K562 (cell line): ENCODE measurements around the gene FLAD1. TPM values are rescaled to one million over a fixed set of nuclear protein-coding genes. Genes with fewer than 3 reads are reported as not detected.

ENCODE experiments used
- ATAC-seq: fragments of 200-7000 bp; cut with Tn5 transposase; 3 replicates; pipeline ENCODE4 v1.9.1; 2020; ENCODE audit warnings: moderate library complexity
- BruUV-seq: library from RNA; stranded (reverse); fragments of 400-500 nt; replicated peaks from 2 replicates; lab custom pipeline; 2021; lab: Mats Ljungman, UMichigan
- CTCF ChIA-PET: fragments of 300-600 bp; formaldehyde crosslinking; extraction: SDS; loops from one replicate; lab custom pipeline; 2021; ENCODE audit warnings: low intra/inter-chr PET ratio; lab: Yijun Ruan, JAX
- POLR2A ChIA-PET: fragments of 300-600, 350-650 bp; sonication (Branson Sonifier 250); formaldehyde crosslinking; extraction: SDS; loops from one replicate; lab custom pipeline; 2021; ENCODE audit warnings: antibody characterized with exemption, inconsistent platforms; lab: Yijun Ruan, JAX
- DNase-seq, 4 experiments: peaks; one replicate each; pipeline versions ENCODE4 v3.0.0 to v3.0.0-alpha.2; 2011 to 2018; ENCODE audit warnings: low spot score in 3 of 4, mixed read lengths in 3 of 4; ENCODE audit errors: extremely low read depth in 1 of 4
- FAIRE-seq: peaks from 2 replicates; lab custom pipeline; 2011; peaks lifted over from hg19 to GRCh38; lab: Jason Lieb, UNC
- H2AFZ ChIP-seq: 2 replicates; pipeline ENCODE4 v1.6.0; 2011; ENCODE audit warnings: low read depth, low read length, control low read depth, inconsistent platforms
- H3K27ac ChIP-seq: fragments of 200-600 bp; 3 replicates; pipeline ENCODE4 v1.8.0; 2011; ENCODE audit warnings: low read depth, mild to moderate bottlenecking, control low read depth, inconsistent platforms, low read length, moderate library complexity, mixed read lengths; ENCODE audit errors: extremely low read depth
- H3K27me3 ChIP-seq, 2 experiments: fragments of 300-600 bp in 1 of 2; 2 replicates in 1 of 2; 3 replicates in 1 of 2; pipeline versions ENCODE4 v1.6.0 to v1.8.0; 2011; ENCODE audit warnings: inconsistent platforms in 2 of 2, low read length in 2 of 2, mild to moderate bottlenecking in 1 of 2, mixed read lengths in 1 of 2, moderate library complexity in 1 of 2; ENCODE audit not compliant: control insufficient read depth in 2 of 2, insufficient read depth in 2 of 2
- H3K36me3 ChIP-seq: fragments of 300-600 bp; 3 replicates; pipeline ENCODE4 v1.8.0; 2011; ENCODE audit warnings: mild to moderate bottlenecking, low read length, inconsistent platforms; ENCODE audit not compliant: control insufficient read depth, insufficient read depth
- H3K4me1 ChIP-seq, 2 experiments: fragments of 200-600 bp in 1 of 2; replicated peaks in 1 of 2; 2 replicates in 1 of 2; 3 replicates in 1 of 2; pipeline versions ENCODE4 v1.5.1 to v1.8.0; 2011; ENCODE audit warnings: inconsistent platforms in 2 of 2, low read length in 2 of 2, mild to moderate bottlenecking in 1 of 2, mixed read lengths in 1 of 2, moderate library complexity in 1 of 2; ENCODE audit not compliant: control insufficient read depth in 2 of 2, insufficient read depth in 2 of 2
- H3K4me2 ChIP-seq: 2 replicates; pipeline ENCODE4 v1.6.1; 2011; ENCODE audit warnings: low read length, control low read depth, inconsistent platforms, mixed read lengths; ENCODE audit not compliant: insufficient read depth
- H3K4me3 ChIP-seq: fragments of 200-600 bp; sonication (generic), shearing (Covaris generic); 2 replicates; pipeline ENCODE4 v1.5.1; 2016; ENCODE audit warnings: control low read depth, inconsistent platforms
- H3K79me2 ChIP-seq: fragments of 200-600 bp; 3 replicates; pipeline ENCODE4 v1.8.0; 2011; ENCODE audit warnings: low read length, inconsistent platforms; ENCODE audit not compliant: control insufficient read depth, insufficient read depth
- H3K9ac ChIP-seq, 2 experiments: 2 replicates each; pipeline versions ENCODE4 v1.6.0 to v1.6.1; 2011; ENCODE audit warnings: low read depth in 2 of 2, low read length in 2 of 2, control low read depth in 1 of 2, inconsistent platforms in 1 of 2, mild to moderate bottlenecking in 1 of 2, mixed read lengths in 1 of 2; ENCODE audit not compliant: insufficient read depth in 1 of 2
- H3K9me1 ChIP-seq: one replicate; pipeline ENCODE4 v1.6.0; 2011; ENCODE audit warnings: inconsistent platforms, mild to moderate bottlenecking, low read length, moderate library complexity; ENCODE audit not compliant: control insufficient read depth, insufficient read depth
- H3K9me3 ChIP-seq: replicated peaks from 2 replicates; pipeline ENCODE4 v1.5.1; 2011; ENCODE audit warnings: low read depth, low read length, inconsistent platforms; ENCODE audit not compliant: control insufficient read depth, insufficient read depth
- H4K20me1 ChIP-seq: replicated peaks from 2 replicates; pipeline ENCODE4 v1.6.1; 2011; ENCODE audit warnings: low read length, inconsistent platforms, mixed read lengths; ENCODE audit not compliant: control insufficient read depth, insufficient read depth
- AFF4 ChIP-seq: sonication (generic); formaldehyde crosslinking; IDR thresholded peaks from 2 replicates; pipeline ENCODE4 v1.8.0; 2023; ENCODE audit warnings: mild to moderate bottlenecking, missing genetic modification reagents
- CHD1 ChIP-seq: fragments of 200-600 bp; sonication (generic); IDR thresholded peaks from one replicate; pipeline ENCODE4 v1.6.1; 2012; ENCODE audit warnings: mild to moderate bottlenecking, moderate library complexity, low read length, inconsistent platforms
- CHD4 ChIP-seq: fragments of 200-600 bp; sonication (generic); IDR thresholded peaks from 3 replicates; pipeline ENCODE4 v1.6.1; 2012; ENCODE audit warnings: low read depth, mild to moderate bottlenecking, mixed read lengths, low read length, inconsistent platforms; ENCODE audit not compliant: insufficient read depth, insufficient replicate concordance, poor library complexity, severe bottlenecking
- FOXK2 ChIP-seq, 2 experiments: fragments of 450-650 bp; IDR thresholded peaks in 1 of 2; conservative IDR thresholded peaks in 1 of 2; 2 replicates each; pipeline ENCODE4 v1.6.1; 2016; ENCODE audit warnings: low read depth in 2 of 2, mild to moderate bottlenecking in 1 of 2
- IRF1 ChIP-seq: sonication (generic); formaldehyde crosslinking; IDR thresholded peaks from 2 replicates; pipeline ENCODE4 v1.8.0; 2022; ENCODE audit warnings: missing genetic modification reagents, mild to moderate bottlenecking, borderline replicate concordance
- NRF1 ChIP-seq, 2 experiments: fragments of 450-650 bp; IDR thresholded peaks in 1 of 2; conservative IDR thresholded peaks in 1 of 2; 2 replicates each; pipeline ENCODE4 v1.6.1; 2014; ENCODE audit warnings: mild to moderate bottlenecking in 2 of 2
- SIN3A ChIP-seq, 2 experiments: fragments of 150-350 bp in 1 of 2; IDR thresholded peaks; 2 replicates each; pipeline ENCODE4 v1.6.1; 2011 to 2016; ENCODE audit warnings: borderline replicate concordance in 2 of 2, low read depth in 2 of 2, low read length in 2 of 2, mild to moderate bottlenecking in 2 of 2, moderate library complexity in 2 of 2; ENCODE audit not compliant: control insufficient read depth in 1 of 2
- SMAD2 ChIP-seq: fragments of 150-350 bp; IDR thresholded peaks from 2 replicates; pipeline ENCODE4 v1.6.1; 2014; ENCODE audit warnings: low read depth, mild to moderate bottlenecking, low read length
- TEAD4 ChIP-seq, 2 experiments: sonication (generic) in 1 of 2; formaldehyde crosslinking in 1 of 2; IDR thresholded peaks; 2 replicates each; pipeline versions ENCODE4 v1.6.1 to v1.8.0; 2012 to 2022; ENCODE audit warnings: borderline replicate concordance in 1 of 2, inconsistent platforms in 1 of 2, low read length in 1 of 2, mild to moderate bottlenecking in 1 of 2, missing genetic modification reagents in 1 of 2
- ZNF197 ChIP-seq: fragments of 200-800 bp; sonication (Bioruptor generic); IDR thresholded peaks from 2 replicates; pipeline ENCODE4 v1.6.1; 2016; ENCODE audit warnings: low read depth, missing genetic modification characterization, missing compliant biosample characterization
- ZNF77 ChIP-seq: fragments of 250-450 bp; sonication (Bioruptor Pico); IDR thresholded peaks from 2 replicates; pipeline ENCODE4 v1.5.0; 2020
- WGBS: fragments of 100-300 bp; shearing (Covaris generic); methylation state at CpG from one replicate; pipeline ENCODE4 v1.1.6; 2016; ENCODE audit warnings: low coverage, mixed read lengths; ENCODE audit not compliant: insufficient coverage; ENCODE audit errors: missing lambda C conversion rate; 5-methylcytosine and 5-hydroxymethylcytosine counted together
- in situ Hi-C: fragments of 300-500 bp; cut with MboI; formaldehyde crosslinking; loops from 4 replicates; pipeline ENCODE4 v1.15.0; 2018; ENCODE audit warnings: inconsistent platforms, mixed read lengths
- intact Hi-C: fragments of 100-400 bp; cut with micrococcal nuclease; formaldehyde crosslinking; loops from 2 replicates; pipeline ENCODE4 v1.14.2; 2022
- polyA plus RNA-seq, 8 experiments: library from polyadenylated mRNA; depleted of rRNA in 4 of 8; stranded (reverse) in 5 of 8; unstranded in 3 of 8; fragments of >200 nt; fragmentation: Nextera tagmentation in 2 of 8; fragmentation: Illumina TruSeq in 1 of 8; extraction: Ambion mirVana in 2 of 8; extraction: Trizol in 1 of 8; gene quantifications; 2 replicates each; pipeline versions ENCODE4 v1.2.1 to v1.2.3, GENCODE V29; 2011 to 2014; ENCODE audit warnings: inconsistent platforms in 1 of 8, missing spikeins in 1 of 8
- total RNA-seq, 7 experiments: library from RNA; depleted of rRNA in 6 of 7; stranded (reverse); fragments of >200 nt in 6 of 7; fragmentation: Illumina TruSeq in 2 of 7; extraction: Trizol in 2 of 7; gene quantifications; 2 replicates each; pipeline versions ENCODE4 v1.2.1 to v1.2.3, GENCODE V29; 2011 to 2021; ENCODE audit warnings: low replicate concordance in 1 of 7

Gene FLAD1
- total and polyA plus RNA-seq, 9 of the 15 experiments (the other 6 are each of a cell fraction or from before 2014, with no cell fraction given) = 24.9 to 85.8 (median 67.0) TPM

- 0% methylated on average over 9 of the region's 11 CpGs for whole genome bisulfite sequencing
- Histone ChIP-seq H3K9ac (peak overlapping the region; percentile 89 to 96), H4K20me1 (peaks cover 3% of the 10 kb centered on the region; the same call in 1 of the 2 replicates), H2AFZ (peak overlapping the region; percentile 54; the same call in 1 of the 2 replicates), H3K4me2 (peak overlapping the region; percentile 98), H3K79me2 (peaks cover 45% of the 10 kb centered on the region), H3K9me1 (no peaks in the 10 kb centered on the region), H3K27ac (peak overlapping the region; percentile 97), H3K4me1 (peaks cover 32 to 65% of the 10 kb centered on the region in 2 experiments), H3K4me3 (peak overlapping the region; percentile 71), H3K9me3 (no peaks in the 10 kb centered on the region), H3K36me3 (peaks cover 20% of the 10 kb centered on the region; the same call in 2 of the 3 replicates), H3K27me3 (no peaks in the 10 kb centered on the region)
- ATAC-seq (no peak), DNase-seq (no peak), FAIRE-seq (no peak)
- TF ChIP-seq FOXK2 (conservative IDR thresholded peaks at IDR 0.05 in 1 of 2, IDR thresholded peaks at IDR 0.05 in 1 of 2; ENCODE audit: low read depth in 2 of 2) (no peak), AFF4 (peak; percentile 35; the same call in 1 of the 2 replicates), ZNF197 (CRISPR knock-in tag) (0 out of 2 replicates have a peak, but pooled peaks have one; percentile 16), CHD1 (peak; percentile 75), TEAD4 (IDR thresholded peaks at IDR 0.05; ENCODE audit: low read length) (0 out of 2 replicates have a peak, but pooled peaks have one; percentile 9), TEAD4 (CRISPR knock-in tag; IDR thresholded peaks at IDR 0.05; ENCODE audit: borderline replicate concordance) (no peak), IRF1 (CRISPR knock-in tag) (0 out of 2 replicates have a peak, but pooled peaks have one; percentile 15), SIN3A (IDR thresholded peaks at IDR 0.05; ENCODE audit: borderline replicate concordance in 2 of 2, control insufficient read depth in 1 of 2, low read depth in 2 of 2, low read length in 2 of 2) (peak in 1 of 2 experiments; percentile 29; a peak in 1 of 4 replicates), CHD4 (peak; percentile 67), SMAD2 (no peak), NRF1 (conservative IDR thresholded peaks at IDR 0.05 in 1 of 2, IDR thresholded peaks at IDR 0.05 in 1 of 2) (0 out of 4 replicates have a peak, but pooled peaks of 1 of the 2 experiments have one; percentile 5), ZNF77 (no peak)
- POLR2A ChIA-PET = interaction anchor here (0.6 to 1.7 kb wide), 13 partner anchors 9 to 1435 kb away, joined by 3 to 8 read pairs (median 3); partner anchors contain the start of gene PBXIP1
- no TSS peak for BruUV-seq
- intact Hi-C loops (loop anchor here (1.0 to 5.0 kb wide), 5 partner anchors 27 to 444 kb away; partner anchors contain the start of genes CKS1B, EFNA3, PYGO2 and UBE2Q1), in situ Hi-C loops (no loop called here)
- CTCF ChIA-PET = interaction anchor here (1.3 to 1.6 kb wide), 2 partner anchors 16 to 40 kb away, joined by 6 read pairs; partner anchors contain the start of gene PYGO2
Measured at GRCh38 chr1:155001425-155001674, 18.2 kb downstream of the FLAD1 start.
